IMR-90 (cell line): ENCODE results near the gene RIPK3.

Experiments
- CEBPB ChIP-seq: IDR thresholded peaks from 2 replicates; pipeline ENCODE4 v1.6.1; 2012; ENCODE audit warnings: low read depth, low read length, improper control_type of control experiment
- CTCF ChIP-seq: conservative IDR thresholded peaks from 2 replicates; pipeline ENCODE4 v1.5.1; 2012; ENCODE audit warnings: mild to moderate bottlenecking, low read depth, low read length, improper control_type of control experiment
- MAFK ChIP-seq: IDR thresholded peaks from 2 replicates; pipeline ENCODE4 v1.6.1; 2012; ENCODE audit warnings: low read depth, low read length, improper control_type of control experiment
- POLR2A ChIP-seq: IDR thresholded peaks from 2 replicates; pipeline ENCODE4 v1.6.1; 2012; ENCODE audit warnings: mild to moderate bottlenecking, low read depth, low read length

GRCh38 chr14:24369907-24370687, 30.3 kb upstream of the RIPK3 start:
- no peak for TF ChIP-seq CTCF
- TF ChIP-seq POLR2A, result no peak
- no peak for TF ChIP-seq CEBPB
- TF ChIP-seq MAFK, result no peak
